PC-9 (cell line): ENCODE measurements around the gene CALD1. TPM values are rescaled to one million over a fixed set of nuclear protein-coding genes. Genes with fewer than 3 reads are reported as not detected.
A peak's percentile ranks its signal among the peaks of the same experiment; 100 is the strongest.

ENCODE experiments used
- BruUV-seq: library from RNA; stranded (reverse); fragments of 400-500 nt; replicated peaks from 2 replicates; lab custom pipeline; 2021; lab: Mats Ljungman, UMichigan
- CTCF ChIA-PET: fragments of 300-600 bp; sonication (Branson Sonifier 250); formaldehyde crosslinking; loops from one replicate; lab custom pipeline; 2022; ENCODE audit warnings: antibody characterized with exemption; lab: Charles Lee
- POLR2A ChIA-PET: fragments of 300-600 bp; sonication (Branson Sonifier 250); formaldehyde crosslinking; loops from one replicate; lab custom pipeline; 2022; ENCODE audit warnings: antibody characterized with exemption; ENCODE audit not compliant: unreplicated experiment; lab: Charles Lee
- DNase-seq, 2 experiments: peaks; one replicate each; pipeline versions ENCODE4 v3.0.0 to v3.0.0-alpha.2; 2015 to 2022; ENCODE audit warnings: mixed read lengths in 1 of 2
- H2AFZ ChIP-seq: fragments of 200-600 bp; sonication (generic); 2 replicates; pipeline ENCODE4 v1.8.1; 2017; ENCODE audit warnings: antibody characterized with exemption
- H3F3A ChIP-seq: fragments of 200-600 bp; sonication (generic); 2 replicates; pipeline ENCODE4 v1.8.1; 2017; ENCODE audit warnings: antibody characterized with exemption, mild to moderate bottlenecking, low read depth; ENCODE audit not compliant: insufficient read depth
- H3K27ac ChIP-seq: fragments of 200-600 bp; sonication (generic); 2 replicates; pipeline ENCODE4 v1.6.1; 2016; ENCODE audit warnings: mixed run types
- H3K27me3 ChIP-seq: fragments of 200-600 bp; sonication (generic); 2 replicates; pipeline ENCODE4 v1.6.1; 2016; ENCODE audit warnings: low read depth, mixed run types; ENCODE audit not compliant: insufficient read depth
- H3K36me3 ChIP-seq: fragments of 200-600 bp; sonication (generic); 2 replicates; pipeline ENCODE4 v1.6.1; 2016; ENCODE audit warnings: low read depth, mixed run types
- H3K4me1 ChIP-seq: fragments of 200-600 bp; sonication (generic); replicated peaks from 2 replicates; pipeline ENCODE4 v1.6.1; 2016; ENCODE audit warnings: mixed run types; ENCODE audit not compliant: insufficient read depth
- H3K4me2 ChIP-seq: fragments of 200-600 bp; sonication (generic); 2 replicates; pipeline ENCODE4 v1.6.1; 2017; ENCODE audit warnings: mixed run types
- H3K4me3 ChIP-seq: fragments of 200-600 bp; sonication (generic); 2 replicates; pipeline ENCODE4 v1.6.1; 2016; ENCODE audit warnings: mixed run types
- H3K79me2 ChIP-seq: fragments of 200-600 bp; sonication (generic); 2 replicates; pipeline ENCODE4 v1.6.1; 2017; ENCODE audit warnings: low read depth, mixed run types
- H3K9me2 ChIP-seq: fragments of 200-600 bp; sonication (generic); 2 replicates; pipeline ENCODE4 v1.8.1; 2017; ENCODE audit warnings: mild to moderate bottlenecking; ENCODE audit not compliant: insufficient read depth
- H3K9me3 ChIP-seq: fragments of 200-600 bp; sonication (generic); 2 replicates; pipeline ENCODE4 v1.8.1; 2016; ENCODE audit warnings: low read depth; ENCODE audit not compliant: insufficient read depth
- H4K20me1 ChIP-seq: fragments of 200-600 bp; sonication (generic); 2 replicates; pipeline ENCODE4 v1.8.1; 2017; ENCODE audit not compliant: insufficient read depth
- CTCF ChIP-seq: fragments of 200-600 bp; sonication (generic); conservative IDR thresholded peaks from 2 replicates; pipeline ENCODE4 v1.6.1; 2017; ENCODE audit warnings: mixed run types, antibody characterized with exemption, mild to moderate bottlenecking, moderate library complexity
- EZH2 ChIP-seq: fragments of 200-600 bp; sonication (generic); IDR thresholded peaks from 2 replicates; pipeline ENCODE4 v1.8.0; 2017; ENCODE audit warnings: antibody characterized with exemption, low read depth
- intact Hi-C: fragments of 100-400 bp; cut with micrococcal nuclease; formaldehyde crosslinking; loops from one replicate; pipeline ENCODE4 v1.10.0; 2022; ENCODE audit not compliant: unreplicated experiment
- total RNA-seq: library from RNA; stranded (reverse); gene quantifications from 2 replicates; pipeline ENCODE4 v1.2.3, GENCODE V29; 2021

CALD1 gene
- total RNA-seq, 1 experiment from 2014 or later = 84.4 TPM

- CTCF ChIA-PET = no interaction called here
- Histone ChIP-seq H2AFZ (no peak overlapping the region), H3F3A (no peaks in the 10 kb centered on the region), H3K4me2 (no peak overlapping the region), H3K4me1 (no peaks in the 10 kb centered on the region), H3K27ac (no peak overlapping the region), H3K27me3 (no peaks in the 10 kb centered on the region), H3K9me3 (no peaks in the 10 kb centered on the region), H3K36me3 (no peaks in the 10 kb centered on the region), H3K4me3 (no peak overlapping the region), H3K9me2 (no peaks in the 10 kb centered on the region), H3K79me2 (no peaks in the 10 kb centered on the region), H4K20me1 (no peaks in the 10 kb centered on the region)
- DNase-seq = peak in 1 of 2 experiments; percentile 29
- no TSS peak for BruUV-seq
- POLR2A ChIA-PET = interaction anchor here (0.6 kb wide), 1 partner anchor 196 kb away, joined by 4 read pairs; no protein-coding TSS in a partner anchor
- TF ChIP-seq CTCF (peak; percentile 45), EZH2 (no peak)
- intact Hi-C loops = no loop called here
Measured at GRCh38 chr7:134755422-134756022, 23.9 kb upstream of the CALD1 start.

GRCh38 chr7:134757938-134758337 lies 21.5 kb upstream of the CALD1 start:
- no peaks in the 10 kb centered on the region for H3K27me3 ChIP-seq
- H3K79me2 ChIP-seq = no peaks in the 10 kb centered on the region
- H3K27ac ChIP-seq = no peak overlapping the region
- POLR2A ChIA-PET = no interaction called here
- no peaks in the 10 kb centered on the region for H3F3A ChIP-seq
- no peaks in the 10 kb centered on the region for H3K9me2 ChIP-seq
- H3K4me2 ChIP-seq = no peak overlapping the region
- H3K4me1 ChIP-seq = no peaks in the 10 kb centered on the region
- DNase-seq = no peak
- H3K4me3 ChIP-seq = no peak overlapping the region
- H3K36me3 ChIP-seq = no peaks in the 10 kb centered on the region
- CTCF ChIA-PET = no interaction called here
- no peak overlapping the region for H2AFZ ChIP-seq
- H3K9me3 ChIP-seq = no peaks in the 10 kb centered on the region
- TF ChIP-seq CTCF = no peak
- no peak for TF ChIP-seq EZH2
- intact Hi-C loops = no loop called here
- H4K20me1 ChIP-seq = no peaks in the 10 kb centered on the region
- no TSS peak for BruUV-seq

- no peak overlapping the region for H3K4me3 ChIP-seq
- no peaks in the 10 kb centered on the region for H3K9me3 ChIP-seq
- intact Hi-C loops = no loop called here
- ChIA-PET POLR2A (no interaction called here), CTCF (no interaction called here)
- no peaks in the 10 kb centered on the region for H3K79me2 ChIP-seq
- no TSS peak for BruUV-seq
- no peaks in the 10 kb centered on the region for H3K36me3 ChIP-seq
- H4K20me1 ChIP-seq = no peaks in the 10 kb centered on the region
- no peaks in the 10 kb centered on the region for H3F3A ChIP-seq
- H3K9me2 ChIP-seq = no peaks in the 10 kb centered on the region
- no peak for DNase-seq
- no peaks in the 10 kb centered on the region for H3K27me3 ChIP-seq
- TF ChIP-seq CTCF (no peak), EZH2 (no peak)
- no peak overlapping the region for H2AFZ ChIP-seq
- H3K4me2 ChIP-seq = no peak overlapping the region
- no peak overlapping the region for H3K27ac ChIP-seq
- H3K4me1 ChIP-seq = no peaks in the 10 kb centered on the region
Measured at GRCh38 chr7:134758981-134759380, 20.5 kb upstream of the CALD1 start.
